GM18517 (cell line): ENCODE results near the gene SUMO2.
"Not testable (repeated sequence)": the region's sequence is repeated elsewhere in the genome, so short reads cannot be mapped to it uniquely, and the experiment has no call there.

Source experiments
- ATAC-seq: cut with Tn5 transposase; IDR thresholded peaks from one replicate; pipeline ENCODE4 v1.9.1; 2021; ENCODE audit warnings: mild to moderate bottlenecking, moderate library complexity; ENCODE audit not compliant: unreplicated experiment

The SUMO2 gene

GRCh38 chr17:75182319-75182568, 515 bp downstream of the SUMO2 start:
- ATAC-seq = peak; percentile 14

- peak; percentile 4 for ATAC-seq
Measured at GRCh38 chr17:75181608-75182318, 996 bp downstream of the SUMO2 start.

- ATAC-seq = no peak
Measured at GRCh38 chr17:75181110-75181509, 1.6 kb downstream of the SUMO2 start.

GRCh38 chr17:75178453-75178852, 4.3 kb downstream of the SUMO2 start:
- no peak for ATAC-seq

GRCh38 chr17:75176625-75177024, 6.1 kb downstream of the SUMO2 start:
- no peak for ATAC-seq

- ATAC-seq = no peak
Measured at GRCh38 chr17:75174996-75175395, 7.8 kb downstream of the SUMO2 start.

GRCh38 chr17:75173526-75173925, 9.2 kb downstream of the SUMO2 start:
- no peak for ATAC-seq

GRCh38 chr17:75168998-75169397, 13.8 kb downstream of the SUMO2 start:
- no peak for ATAC-seq

GRCh38 chr17:75164606-75165005, 18.2 kb downstream of the SUMO2 start:
- ATAC-seq = not testable (repeated sequence)

GRCh38 chr17:75163074-75163473, 19.7 kb downstream of the SUMO2 start:
- no peak for ATAC-seq

- ATAC-seq = no peak
Measured at GRCh38 chr17:75160211-75160610, 22.5 kb downstream of the SUMO2 start.

GRCh38 chr17:75159196-75160031, 23.3 kb downstream of the SUMO2 start:
- no peak for ATAC-seq

- ATAC-seq = not testable (repeated sequence)
Measured at GRCh38 chr17:75158480-75158879, 24.3 kb downstream of the SUMO2 start.

- ATAC-seq = no peak
Measured at GRCh38 chr17:75155191-75155601, 27.6 kb downstream of the SUMO2 start.

GRCh38 chr17:75154195-75155106, 28.3 kb downstream of the SUMO2 start, which contains the start of gene JPT1:
Gene JPT1, minus strand, starts transcription at chr17:75154512. Its CDS starts 115 bp downstream, at chr17:75154397.
- peak; percentile 90 for ATAC-seq

GRCh38 chr17:75153780-75154194, 29.0 kb downstream of the SUMO2 start:
- peak; percentile 6 for ATAC-seq

GRCh38 chr17:75152922-75153779, 29.6 kb downstream of the SUMO2 start:
- ATAC-seq = no peak

- ATAC-seq = no peak
Measured at GRCh38 chr17:75152523-75152921, 30.2 kb downstream of the SUMO2 start.

GRCh38 chr17:75151930-75152329, 30.8 kb downstream of the SUMO2 start:
- no peak for ATAC-seq

GRCh38 chr17:75147878-75148546, 34.7 kb downstream of the SUMO2 start:
- ATAC-seq = no peak
